Measurements from ENCODE around the gene SNX27. TPM values are rescaled to one million over a fixed set of nuclear protein-coding genes. Genes with fewer than 3 reads are reported as not detected.

Gene SNX27
- total and polyA plus RNA-seq, 2 experiments from 2014 or later = 40.6 to 59.7 TPM

- no peaks in the 10 kb centered on the region for H3K9me2 ChIP-seq (ENCODE audit: insufficient read depth)
- H2AFZ ChIP-seq = no peak overlapping the region
- H4K20me1 ChIP-seq (replicated peaks; ENCODE audit: insufficient read depth) = peaks cover 21% of the 10 kb centered on the region
- no peak for DNase-seq (ENCODE audit: low spot score)
- H3K27me3 ChIP-seq (ENCODE audit: insufficient read depth) = no peaks in the 10 kb centered on the region
- no peak for ATAC-seq
- TF ChIP-seq ZNF462 (CRISPR knock-in tag; IDR thresholded peaks at IDR 0.05) (no peak), NANOG (IDR thresholded peaks at IDR 0.05; ENCODE audit: borderline replicate concordance) (no peak), ZNF114 (CRISPR knock-in tag; IDR thresholded peaks at IDR 0.05) (no peak), ZNF331 (CRISPR knock-in tag; IDR thresholded peaks at IDR 0.05; ENCODE audit: low read depth) (no peak), JUNB (IDR thresholded peaks at IDR 0.05; ENCODE audit: unreplicated experiment) (no peak), CTCF (conservative IDR thresholded peaks at IDR 0.05; ENCODE audit: low read depth in 2 of 2) (no peak), REST (IDR thresholded peaks at IDR 0.05; ENCODE audit: unreplicated experiment) (no peak), STAT1 (IDR thresholded peaks at IDR 0.05; ENCODE audit: unreplicated experiment) (no peak), ETS1 (IDR thresholded peaks at IDR 0.05) (no peak), CREB1 (CRISPR knock-in tag; IDR thresholded peaks at IDR 0.05; ENCODE audit: low read depth) (no peak), EZH2phosphoT487 (IDR thresholded peaks at IDR 0.05; ENCODE audit: unreplicated experiment) (no peak)
- H3K79me2 ChIP-seq (replicated peaks; ENCODE audit: insufficient read depth) = peaks cover 84% of the 10 kb centered on the region
- no peaks in the 10 kb centered on the region; the same call in 2 of the 3 replicates for H3K36me3 Mint-ChIP-seq (ENCODE audit: low read depth)
- no peak overlapping the region for H3K27ac Mint-ChIP-seq
- H3K9me3 Mint-ChIP-seq = no peaks in the 10 kb centered on the region
- H3K27me3 Mint-ChIP-seq (ENCODE audit: insufficient read depth, low read depth, poor library complexity) = peaks cover 3% of the 10 kb centered on the region
- H3K27ac ChIP-seq (ENCODE audit: low read depth) = no peak overlapping the region
- H3F3A ChIP-seq (replicated peaks; ENCODE audit: low read depth) = no peaks in the 10 kb centered on the region
- H3K4me1 ChIP-seq (ENCODE audit: insufficient read depth) = peaks cover 9% of the 10 kb centered on the region
- H3K36me3 ChIP-seq (ENCODE audit: insufficient read depth) = 0 out of 2 replicates have a peak, but pooled peaks cover 3% of the 10 kb centered on the region
- H3K4me3 Mint-ChIP-seq = no peak overlapping the region; the same call in 2 of the 3 replicates
- no peak overlapping the region for H3K4me2 ChIP-seq
- peaks cover 25% of the 10 kb centered on the region for H3K4me1 Mint-ChIP-seq
- no peak overlapping the region for H3K4me3 ChIP-seq
Measured at GRCh38 chr1:151615711-151616504, 4.1 kb downstream of the SNX27 start.
